ENCODE measurements around the gene PCNX3.

GRCh38 chr11:65574811-65575567 lies 40.6 kb upstream of the PCNX3 start:
- TF ChIP-seq CTCF (IDR thresholded peaks at IDR 0.05) (no peak), ZFX (IDR thresholded peaks at IDR 0.05; ENCODE audit: borderline replicate concordance) (no peak)

All from 22Rv1 (cell line).